Osteoblast (primary cell): Measurements from ENCODE around the gene GAB3. TPM values are rescaled to one million over a fixed set of nuclear protein-coding genes. Genes with fewer than 3 reads are reported as not detected.

Experiments
- DNase-seq: peaks from one replicate; pipeline ENCODE4 v3.0.0; 2011; ENCODE audit warnings: low spot score, mixed read lengths; ENCODE audit not compliant: insufficient read length; ENCODE audit errors: missing footprints
- H2AFZ ChIP-seq: 2 replicates; pipeline ENCODE4 v1.6.0; 2011; ENCODE audit warnings: mild to moderate bottlenecking, low read length
- H3K27ac ChIP-seq: 2 replicates; pipeline ENCODE4 v1.5.1; 2011; ENCODE audit warnings: mild to moderate bottlenecking, low read depth, low read length, moderate library complexity
- H3K27me3 ChIP-seq: 2 replicates; pipeline ENCODE4 v1.6.0; 2012; ENCODE audit warnings: mild to moderate bottlenecking, control low read depth, inconsistent platforms, low read length, moderate library complexity; ENCODE audit not compliant: insufficient read depth
- H3K36me3 ChIP-seq: 2 replicates; pipeline ENCODE4 v1.5.1; 2011; ENCODE audit warnings: mild to moderate bottlenecking, low read length, control low read depth, moderate library complexity; ENCODE audit not compliant: insufficient read depth
- H3K4me1 ChIP-seq: 2 replicates; pipeline ENCODE4 v1.5.1; 2011; ENCODE audit warnings: mild to moderate bottlenecking, low read length, control low read depth, moderate library complexity; ENCODE audit not compliant: insufficient read depth
- H3K4me2 ChIP-seq: 2 replicates; pipeline ENCODE4 v1.6.0; 2011; ENCODE audit warnings: mild to moderate bottlenecking, low read length; ENCODE audit not compliant: insufficient read depth
- H3K4me3 ChIP-seq: fragments of 200-600 bp; sonication (generic); 3 replicates; pipeline ENCODE4 v1.5.1; 2012; ENCODE audit warnings: mild to moderate bottlenecking, low read length, inconsistent platforms; ENCODE audit not compliant: insufficient read depth
- H3K79me2 ChIP-seq: 2 replicates; pipeline ENCODE4 v1.6.0; 2012; ENCODE audit warnings: mild to moderate bottlenecking, low read length, control low read depth, inconsistent platforms; ENCODE audit not compliant: insufficient read depth
- H3K9me3 ChIP-seq: 2 replicates; pipeline ENCODE4 v1.5.1; 2011; ENCODE audit warnings: low read depth, low read length, control low read depth
- H4K20me1 ChIP-seq: 2 replicates; pipeline ENCODE4 v1.6.0; 2012; ENCODE audit warnings: mild to moderate bottlenecking, low read length, control low read depth; ENCODE audit not compliant: insufficient read depth
- total RNA-seq: library from RNA; depleted of rRNA; stranded (reverse); fragments of >200 nt; gene quantifications from 2 replicates; pipeline ENCODE4 v1.2.3, GENCODE V29; 2012
- TF ChIP-seq, protein P1 (sequence below): IDR thresholded peaks from 2 replicates; pipeline ENCODE4 v1.5.1; 2011; ENCODE audit warnings: mild to moderate bottlenecking, low read depth, low read length, moderate library complexity; ENCODE audit errors: extremely low read depth

Gene GAB3
- total RNA-seq, 1 donor = 6.9 TPM

DNA sequence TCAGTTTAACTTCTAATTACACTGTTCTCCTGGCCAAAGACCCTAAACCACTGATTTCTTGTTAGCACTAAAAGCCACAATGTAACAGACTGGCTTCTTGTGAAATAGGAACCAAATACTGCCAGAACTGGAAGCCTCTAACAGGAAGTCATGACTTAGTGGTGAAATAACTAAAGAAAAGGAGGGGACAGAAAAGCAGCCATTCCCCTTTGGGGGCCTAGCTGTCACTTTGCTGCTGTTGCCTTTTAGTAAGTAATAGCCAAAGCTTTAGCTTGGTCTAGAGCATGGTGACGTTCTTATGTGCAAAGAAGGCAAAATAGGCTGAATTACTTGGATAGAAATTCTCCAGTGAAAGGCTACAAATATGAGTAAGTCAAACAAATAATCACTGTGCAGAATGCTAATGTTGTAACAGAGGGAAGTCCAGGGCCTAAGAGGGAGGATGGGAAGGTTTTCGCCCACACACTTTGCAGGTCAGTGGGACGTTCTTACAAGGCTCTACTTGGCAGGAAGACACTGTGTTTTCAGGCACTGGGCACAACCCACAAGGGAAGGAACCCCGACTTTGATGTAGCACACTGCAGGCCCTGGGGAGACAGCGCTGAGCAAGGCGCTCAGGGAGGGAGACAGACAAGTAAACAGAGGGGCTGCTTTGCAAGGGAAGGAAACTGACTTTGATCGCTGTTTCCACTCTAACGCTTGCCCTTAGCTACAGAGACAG lies 16.7 kb downstream of the GAB3 start:
- no peak overlapping the region for H3K4me3 ChIP-seq
- peaks cover 67% of the 10 kb centered on the region for H3K4me1 ChIP-seq
- H3K9me3 ChIP-seq = no peaks in the 10 kb centered on the region
- no peaks in the 10 kb centered on the region for H3K36me3 ChIP-seq
- peak overlapping the region; percentile 33 for H3K4me2 ChIP-seq
- TF ChIP-seq, protein P1, sequence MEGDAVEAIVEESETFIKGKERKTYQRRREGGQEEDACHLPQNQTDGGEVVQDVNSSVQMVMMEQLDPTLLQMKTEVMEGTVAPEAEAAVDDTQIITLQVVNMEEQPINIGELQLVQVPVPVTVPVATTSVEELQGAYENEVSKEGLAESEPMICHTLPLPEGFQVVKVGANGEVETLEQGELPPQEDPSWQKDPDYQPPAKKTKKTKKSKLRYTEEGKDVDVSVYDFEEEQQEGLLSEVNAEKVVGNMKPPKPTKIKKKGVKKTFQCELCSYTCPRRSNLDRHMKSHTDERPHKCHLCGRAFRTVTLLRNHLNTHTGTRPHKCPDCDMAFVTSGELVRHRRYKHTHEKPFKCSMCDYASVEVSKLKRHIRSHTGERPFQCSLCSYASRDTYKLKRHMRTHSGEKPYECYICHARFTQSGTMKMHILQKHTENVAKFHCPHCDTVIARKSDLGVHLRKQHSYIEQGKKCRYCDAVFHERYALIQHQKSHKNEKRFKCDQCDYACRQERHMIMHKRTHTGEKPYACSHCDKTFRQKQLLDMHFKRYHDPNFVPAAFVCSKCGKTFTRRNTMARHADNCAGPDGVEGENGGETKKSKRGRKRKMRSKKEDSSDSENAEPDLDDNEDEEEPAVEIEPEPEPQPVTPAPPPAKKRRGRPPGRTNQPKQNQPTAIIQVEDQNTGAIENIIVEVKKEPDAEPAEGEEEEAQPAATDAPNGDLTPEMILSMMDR = no peak
- H3K27me3 ChIP-seq = no peaks in the 10 kb centered on the region
- DNase-seq = no peak
- peak overlapping the region; percentile 73 for H3K27ac ChIP-seq
- H2AFZ ChIP-seq = peak overlapping the region; percentile 32
- H3K79me2 ChIP-seq = no peaks in the 10 kb centered on the region
- H4K20me1 ChIP-seq = no peaks in the 10 kb centered on the region

DNA sequence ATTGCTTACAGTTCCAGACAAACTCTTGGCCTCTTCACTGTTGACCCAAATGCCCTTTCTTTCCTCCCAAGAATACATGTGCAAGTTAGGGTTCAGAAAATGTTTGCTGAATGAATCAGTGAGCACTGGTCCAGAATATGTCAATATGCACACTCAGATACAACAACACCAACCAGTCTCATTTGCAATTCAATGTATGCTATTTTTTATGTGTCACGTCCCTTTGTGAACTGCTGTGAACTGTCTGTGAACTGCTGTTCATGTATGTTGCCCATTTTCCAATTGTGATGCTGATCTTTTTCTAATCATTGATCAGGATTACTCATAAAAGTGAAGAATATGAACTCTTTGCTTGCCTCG lies 17.8 kb downstream of the GAB3 start:
- H3K4me1 ChIP-seq = peaks cover 71% of the 10 kb centered on the region

DNA sequence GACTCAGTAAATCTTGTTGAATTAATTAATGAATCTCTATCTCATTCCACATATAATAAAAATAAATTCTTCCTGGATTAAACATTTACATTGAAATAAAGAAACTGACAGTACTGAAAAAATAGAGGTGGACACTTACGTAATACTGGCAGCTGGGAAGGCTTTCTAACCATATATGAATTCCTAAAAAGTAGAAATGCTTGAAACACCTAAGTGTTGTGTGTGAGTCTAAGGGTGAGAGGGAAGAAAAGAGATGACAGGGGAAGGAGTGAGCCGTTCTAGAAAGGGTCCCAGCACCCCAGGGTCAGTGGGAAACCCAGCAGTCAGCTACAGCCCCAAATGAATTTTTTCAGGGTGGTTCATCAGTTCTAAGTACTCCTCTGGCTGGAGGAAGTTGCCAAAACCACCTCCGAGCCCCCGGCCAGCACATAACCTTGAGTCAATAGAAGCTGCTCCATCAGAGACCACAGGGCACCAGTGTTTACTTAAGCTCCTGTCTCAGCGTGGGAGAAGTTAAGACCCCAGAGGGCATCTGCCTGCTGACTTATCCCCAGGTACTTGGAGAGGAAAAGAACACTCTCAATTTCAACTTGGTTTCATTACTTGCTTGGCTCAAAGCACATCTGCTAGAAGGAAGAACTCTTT lies 18.3 kb downstream of the GAB3 start:
- no peaks in the 10 kb centered on the region for H3K36me3 ChIP-seq
- peak overlapping the region; percentile 33 for H3K4me2 ChIP-seq
- no peaks in the 10 kb centered on the region for H3K27me3 ChIP-seq
- H3K4me1 ChIP-seq = peaks cover 75% of the 10 kb centered on the region
- no peaks in the 10 kb centered on the region for H4K20me1 ChIP-seq
- H2AFZ ChIP-seq = no peak overlapping the region
- no peak for DNase-seq
- no peaks in the 10 kb centered on the region for H3K9me3 ChIP-seq
- TF ChIP-seq, protein P1 = no peak
- H3K79me2 ChIP-seq = no peaks in the 10 kb centered on the region
- H3K4me3 ChIP-seq = no peak overlapping the region
- peak overlapping the region; percentile 73 for H3K27ac ChIP-seq

More for the DNA sequence above, 17.8 kb downstream of the GAB3 start:
- no peak overlapping the region for H2AFZ ChIP-seq
- no peak for DNase-seq
- TF ChIP-seq, protein P1 = no peak
- H3K4me2 ChIP-seq = peak overlapping the region; percentile 33
- no peaks in the 10 kb centered on the region for H3K79me2 ChIP-seq
- no peak overlapping the region for H3K4me3 ChIP-seq
- H3K36me3 ChIP-seq = no peaks in the 10 kb centered on the region
- H3K27ac ChIP-seq = peak overlapping the region; percentile 73
- H4K20me1 ChIP-seq = no peaks in the 10 kb centered on the region
- no peaks in the 10 kb centered on the region for H3K27me3 ChIP-seq
- H3K9me3 ChIP-seq = no peaks in the 10 kb centered on the region

DNA sequence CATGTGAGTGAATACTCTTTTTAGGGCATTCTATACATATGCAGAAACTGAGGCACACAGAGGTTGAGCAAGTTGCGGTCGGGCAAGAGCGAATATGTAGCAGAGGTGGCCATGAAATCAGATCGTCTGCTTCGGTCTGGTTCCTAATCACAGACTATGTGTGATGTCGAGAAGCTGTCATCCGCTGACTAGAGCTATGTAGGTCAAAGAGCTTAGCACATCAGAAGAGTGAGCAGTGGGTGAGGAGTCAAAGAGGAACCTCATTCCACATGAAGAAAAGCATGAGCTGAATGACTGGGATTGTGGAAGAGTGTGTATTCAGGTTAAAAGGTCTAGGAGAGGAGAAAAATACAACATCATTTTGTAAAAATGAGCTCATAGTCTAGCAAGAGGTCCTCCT lies 19.0 kb downstream of the GAB3 start:
- no peaks in the 10 kb centered on the region for H3K36me3 ChIP-seq
- H3K27ac ChIP-seq = peak overlapping the region; percentile 73
- no peak overlapping the region for H3K4me3 ChIP-seq
- no peaks in the 10 kb centered on the region for H3K9me3 ChIP-seq
- no peaks in the 10 kb centered on the region for H3K79me2 ChIP-seq
- DNase-seq = no peak
- no peak overlapping the region for H2AFZ ChIP-seq
- no peaks in the 10 kb centered on the region for H3K27me3 ChIP-seq
- no peaks in the 10 kb centered on the region for H4K20me1 ChIP-seq
- H3K4me1 ChIP-seq = peaks cover 79% of the 10 kb centered on the region
- TF ChIP-seq, protein P1 = no peak
- H3K4me2 ChIP-seq = no peak overlapping the region
